ENCODE data around the gene GSTK1.

GRCh38 chr7:143279186-143280098 is 16.2 kb downstream of the GSTK1 start:
- TF ChIP-seq CHD1 (IDR thresholded peaks at IDR 0.05; ENCODE audit: low read depth, low read length) (no peak), POLR2A (IDR thresholded peaks at IDR 0.05; ENCODE audit: low read depth, low read length) (no peak), YY1 (IDR thresholded peaks at IDR 0.05; ENCODE audit: low read depth, low read length) (no peak), CTCF (IDR thresholded peaks at IDR 0.05 in 2 of 3, conservative IDR thresholded peaks at IDR 0.05 in 1 of 3; ENCODE audit: control insufficient read depth in 2 of 3, extremely low read depth in 1 of 3, insufficient read depth in 1 of 3, low read depth in 3 of 3, low read length in 3 of 3) (no peak)
